ENCODE data around the gene SH3PXD2B.
"Not testable (repeated sequence)": the region's sequence is repeated elsewhere in the genome, so short reads cannot be mapped to it uniquely, and the experiment has no call there.

Gene SH3PXD2B

DNA sequence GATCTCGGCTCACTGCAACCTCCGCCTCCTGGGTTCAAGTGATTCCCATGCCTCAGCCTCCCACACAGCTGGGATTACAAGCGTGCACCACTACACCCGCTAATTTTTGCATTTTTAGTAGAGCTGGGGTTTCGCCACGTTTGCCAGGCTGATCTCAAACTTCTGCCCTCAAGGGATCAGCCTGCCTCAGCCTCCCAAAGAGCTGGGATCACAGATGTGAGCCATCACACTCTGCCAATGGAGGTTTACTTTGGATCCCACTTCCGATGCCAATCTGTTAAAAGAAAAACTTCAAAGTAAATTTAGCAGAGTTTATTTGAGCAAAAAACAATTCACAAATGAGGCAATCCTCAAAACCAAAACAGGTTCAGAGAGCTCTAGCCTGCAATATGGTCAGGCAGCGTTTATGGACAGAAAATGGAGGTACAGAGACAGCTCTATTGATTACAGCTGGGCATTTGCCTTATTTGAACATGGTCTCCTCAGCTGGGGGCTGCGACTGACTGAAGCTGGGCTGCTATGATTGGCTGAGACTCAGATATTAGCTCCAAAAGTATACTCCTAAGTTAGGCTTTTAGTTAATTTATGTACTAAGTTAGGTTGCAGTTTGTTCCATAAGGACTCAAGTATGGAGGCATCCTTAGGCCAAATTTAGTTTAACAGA, 152.1 kb downstream of the SH3PXD2B start:
- DNase-seq (ENCODE audit: low read depth in 2 of 2): no peak

DNA sequence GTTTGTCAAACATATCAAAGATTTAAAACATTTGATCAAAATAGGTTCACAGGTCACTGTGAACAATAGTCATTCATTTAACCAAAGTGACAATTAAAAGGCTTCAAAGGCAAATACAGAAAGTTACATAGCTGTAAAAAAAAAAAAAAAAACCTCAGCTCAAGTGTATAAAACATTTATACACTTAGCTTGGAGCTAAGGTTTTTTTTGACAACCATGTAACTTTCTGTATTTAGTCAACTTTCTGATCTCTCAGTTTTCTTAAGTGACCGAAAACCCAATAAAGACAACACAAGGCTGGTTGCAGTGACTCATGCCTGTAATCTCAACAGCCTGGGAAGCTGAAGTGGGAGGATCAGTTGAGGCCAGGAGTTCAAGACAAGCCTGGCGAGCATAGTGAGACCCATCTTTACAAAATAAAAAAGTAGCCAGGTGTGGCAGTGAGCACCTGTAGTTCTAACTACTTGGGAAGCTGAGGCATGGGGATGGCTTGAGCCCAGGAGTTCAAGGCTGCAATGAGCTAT, 154.3 kb downstream of the SH3PXD2B start:
- no peak for DNase-seq (ENCODE audit: low read depth in 2 of 2)

DNA sequence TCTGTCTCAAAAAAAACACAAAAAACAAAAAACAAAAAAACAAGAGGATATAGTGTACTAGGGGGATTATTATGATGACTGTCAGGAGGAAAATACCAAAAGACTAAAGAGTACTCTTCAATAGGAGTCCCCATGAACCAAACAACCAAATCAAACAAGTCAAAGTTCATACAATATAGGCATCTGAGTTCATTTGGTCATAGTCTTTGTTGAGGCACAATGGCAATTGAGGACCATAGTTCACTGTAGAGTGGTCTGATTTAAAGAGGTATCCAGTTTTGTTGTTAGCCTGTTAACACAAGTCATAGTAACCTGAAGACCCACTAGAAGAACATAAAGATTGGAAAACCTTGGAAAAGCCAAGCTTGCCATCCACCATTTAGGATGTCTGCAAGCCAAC, 159.5 kb downstream of the SH3PXD2B start:
- DNase-seq (ENCODE audit: low read depth in 2 of 2): no peak

DNA sequence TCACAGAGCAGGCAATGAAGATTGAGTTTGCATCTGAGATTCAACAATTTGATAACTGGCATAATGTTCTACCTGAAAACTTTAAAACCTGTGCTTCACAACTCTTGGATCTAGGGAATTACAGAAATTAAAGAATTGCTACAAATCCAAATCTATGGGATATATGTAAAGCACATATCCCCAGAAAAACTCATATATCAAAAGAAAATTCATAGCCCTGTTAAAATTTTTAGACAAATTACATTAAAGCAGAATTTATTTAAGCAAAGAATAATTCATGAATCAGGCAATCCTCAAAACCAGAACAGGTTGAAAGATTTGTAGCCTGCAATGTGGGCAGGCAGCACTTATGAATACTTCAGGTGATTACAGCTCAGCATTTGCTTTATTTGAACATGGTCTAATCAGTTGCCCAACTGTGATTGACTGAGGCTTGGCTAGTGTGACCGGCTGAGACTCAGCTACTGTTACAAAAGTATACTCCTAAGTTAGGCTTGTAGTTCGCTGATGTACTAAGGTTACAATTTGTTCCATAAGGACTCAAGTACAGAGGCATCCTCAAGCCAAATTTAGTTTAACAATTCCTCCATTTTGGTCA, 160.5 kb downstream of the SH3PXD2B start:
- no peak for DNase-seq (ENCODE audit: low read depth in 2 of 2)

DNA sequence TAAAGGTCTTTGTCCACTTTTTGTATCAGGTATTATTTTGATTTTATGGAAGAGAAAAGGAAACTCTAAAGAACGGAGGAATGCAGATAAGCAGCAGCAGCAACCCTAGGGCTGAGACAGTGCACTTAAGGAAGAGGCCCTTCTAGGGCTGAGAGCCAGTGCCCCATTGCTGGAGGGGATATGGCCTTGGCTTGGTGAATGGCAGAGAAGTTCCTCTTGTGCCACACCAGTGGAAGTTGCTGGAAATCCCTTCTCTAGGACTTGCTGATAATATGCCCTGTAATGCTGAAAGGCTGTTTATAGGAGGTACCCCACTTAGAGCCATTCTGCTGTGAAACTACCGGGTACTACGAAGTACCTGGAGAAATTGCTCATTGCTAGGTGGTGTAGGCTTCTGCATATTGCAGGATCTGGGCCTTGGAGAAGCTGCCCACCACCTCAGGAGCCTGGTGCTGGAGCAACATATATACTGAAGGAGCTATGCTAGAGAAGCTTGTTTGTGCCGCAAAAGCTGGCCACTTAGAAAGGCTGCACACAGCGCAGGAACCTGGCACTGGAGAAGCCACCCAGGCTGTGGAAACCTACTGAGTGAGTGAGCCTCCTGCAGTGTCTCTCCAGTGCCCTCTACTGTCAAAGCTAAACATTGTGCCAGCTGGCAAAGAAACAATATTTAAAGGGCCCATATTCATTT, 161.1 kb downstream of the SH3PXD2B start:
- DNase-seq (ENCODE audit: low read depth in 2 of 2): peak in 1 of 2 experiments; percentile 37

DNA sequence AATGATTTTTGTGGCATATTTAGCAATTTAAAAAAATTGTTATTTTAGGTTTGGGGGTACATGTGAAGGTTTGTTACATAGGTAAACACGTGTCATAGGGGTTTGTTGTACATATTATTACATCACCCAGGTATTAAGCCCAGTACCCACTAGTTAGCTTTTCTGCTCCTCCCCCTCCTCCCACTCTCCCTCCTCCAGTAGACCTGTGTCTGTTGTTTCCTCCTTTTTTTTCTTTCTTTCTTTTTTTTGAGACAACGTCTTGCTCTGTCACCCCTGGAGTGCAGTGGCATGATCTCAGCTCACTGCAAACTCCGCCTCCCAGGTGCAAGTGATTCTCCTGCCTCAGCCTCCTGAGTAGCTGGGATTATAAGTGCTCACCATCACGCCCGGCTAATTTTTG, 162.5 kb downstream of the SH3PXD2B start:
- DNase-seq (ENCODE audit: low read depth in 2 of 2): not testable (repeated sequence)

DNA sequence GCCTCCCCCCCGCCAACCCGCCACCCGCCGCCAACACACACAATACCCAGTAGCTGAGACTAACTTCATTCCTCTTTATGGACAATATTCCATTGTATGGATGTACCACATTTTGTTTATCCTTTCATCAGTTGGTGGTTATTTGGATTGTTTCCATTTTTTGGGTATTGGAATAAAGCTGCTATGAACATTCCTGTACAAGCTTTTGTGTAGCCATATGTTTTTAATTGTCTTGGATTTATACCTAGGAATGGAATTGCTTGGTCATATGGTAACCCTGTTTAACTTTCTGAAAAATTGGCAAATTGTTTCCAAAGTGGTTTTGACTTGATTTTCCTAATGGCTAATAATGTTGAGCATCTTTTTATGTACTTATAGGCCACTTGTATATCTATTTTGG, 165.9 kb downstream of the SH3PXD2B start:
- peak in 1 of 2 experiments; percentile 51 for DNase-seq (ENCODE audit: low read depth in 2 of 2)

DNA sequence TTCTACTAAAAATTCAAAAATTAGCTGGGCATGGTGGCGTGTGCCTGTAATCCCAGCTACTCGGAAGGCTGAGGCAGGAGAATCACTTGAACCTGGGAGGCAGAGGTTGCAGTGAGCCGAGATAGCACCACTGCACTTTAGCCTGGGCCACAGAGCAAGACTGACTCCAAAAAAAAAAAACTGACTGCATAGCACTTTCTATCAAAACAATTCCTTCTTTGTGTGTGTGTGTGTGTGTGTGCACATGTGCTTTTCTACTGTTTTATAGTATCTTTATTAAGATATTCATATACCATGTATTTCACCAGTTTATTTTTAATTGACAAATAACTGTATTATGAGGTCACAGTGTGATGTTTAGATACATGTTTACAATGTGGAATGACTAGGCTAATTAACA, 167.2 kb downstream of the SH3PXD2B start:
- DNase-seq (ENCODE audit: low read depth in 2 of 2): not testable (repeated sequence)

DNA sequence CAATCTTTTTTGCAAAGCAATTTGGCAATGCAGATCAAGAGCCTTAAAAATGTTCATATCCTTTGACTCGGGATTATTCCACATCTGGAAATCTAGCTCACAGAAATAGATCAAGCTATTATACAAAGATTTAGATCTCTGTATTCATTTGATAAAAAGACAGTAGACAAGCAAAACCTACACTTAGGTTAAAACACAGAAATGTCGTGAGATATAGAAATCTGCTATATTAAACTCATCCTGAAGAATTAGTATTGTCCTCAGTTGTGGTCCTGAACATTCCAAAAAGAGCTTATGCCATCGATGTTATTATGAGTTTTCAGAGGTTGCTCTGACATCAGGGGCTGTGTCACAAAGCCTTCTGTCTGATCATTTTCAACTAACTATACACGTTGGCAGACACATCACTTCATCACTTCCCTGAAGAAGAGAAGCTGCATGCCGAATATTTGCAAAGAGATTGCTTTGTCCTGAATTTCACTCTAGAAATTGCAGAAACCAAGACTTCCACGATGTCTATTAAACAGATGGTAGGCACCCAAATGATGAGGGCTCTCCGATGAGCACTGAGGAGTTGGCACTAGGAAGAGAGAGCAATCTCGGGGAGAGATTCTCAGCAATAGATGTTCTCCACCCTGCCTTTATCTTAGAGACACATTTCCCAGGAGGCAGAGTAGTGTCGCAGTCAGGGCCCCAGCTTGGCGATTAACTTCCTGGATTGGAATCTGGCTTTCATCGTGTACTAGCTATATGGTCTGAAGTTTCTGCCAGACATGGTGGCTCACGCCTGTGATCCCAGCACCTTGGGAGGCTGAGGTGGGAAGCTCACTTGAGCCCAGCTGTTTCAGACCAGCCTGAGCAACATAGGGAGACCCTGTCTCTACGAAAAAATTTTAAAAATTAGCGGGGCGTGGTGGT, 168.8 kb downstream of the SH3PXD2B start:
- no peak for DNase-seq (ENCODE audit: low read depth in 2 of 2)

DNA sequence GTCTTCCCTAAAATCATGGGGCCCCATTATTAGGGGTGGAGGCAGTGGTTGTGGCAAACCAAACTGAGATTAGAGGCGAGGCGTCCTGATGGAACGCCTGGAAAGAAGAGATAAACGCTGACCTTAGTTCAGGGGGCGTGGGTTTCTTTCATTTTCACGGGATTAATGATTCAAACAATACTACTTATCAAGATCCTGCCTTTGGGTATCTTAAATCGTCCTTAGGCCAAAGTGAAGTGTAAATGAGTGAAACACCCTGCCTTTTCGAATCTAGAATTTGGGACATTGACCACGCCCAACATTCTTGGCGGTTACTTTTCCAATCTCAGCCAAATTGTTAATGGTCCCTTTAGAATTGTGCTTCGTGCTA, 169.7 kb downstream of the SH3PXD2B start:
- peak in 1 of 2 experiments; percentile 25 for DNase-seq (ENCODE audit: low read depth in 2 of 2)

DNA sequence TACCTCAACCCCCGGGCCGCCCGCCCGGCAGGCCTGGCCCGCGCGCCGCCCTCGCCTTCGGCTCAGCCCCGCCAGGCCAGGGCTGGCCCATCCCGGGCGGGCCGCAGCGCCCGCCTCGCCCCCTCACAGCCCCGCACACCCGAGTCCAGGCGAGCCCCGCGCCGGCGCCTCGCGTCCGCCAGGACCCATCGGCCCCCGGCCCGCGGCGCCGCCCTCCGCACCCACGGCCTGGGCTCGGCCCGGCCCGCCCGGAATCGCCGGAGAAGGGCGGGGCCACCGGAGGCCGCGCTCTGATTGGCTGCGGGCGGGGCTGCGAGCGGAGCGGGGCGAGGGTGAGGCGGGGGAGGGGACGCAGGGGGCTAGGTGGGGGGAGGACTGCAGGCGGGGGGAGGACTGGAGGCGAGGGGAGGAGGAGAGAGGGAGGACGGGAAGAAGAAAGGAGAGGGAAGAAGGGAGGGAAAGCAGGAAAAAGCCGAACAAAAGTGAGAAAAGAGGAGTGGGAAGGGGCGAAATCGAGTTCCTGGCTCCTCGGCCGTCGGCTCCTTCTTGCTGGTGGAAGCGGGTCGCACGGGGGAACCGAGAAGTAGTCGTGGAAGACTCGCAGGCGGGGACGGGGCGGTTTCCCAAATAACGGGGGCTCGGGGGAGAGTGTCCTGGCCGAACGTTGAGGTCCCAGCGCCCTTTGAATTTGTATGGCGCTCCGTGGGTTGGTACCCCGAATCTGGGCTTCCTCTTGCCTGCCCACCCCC, 170.3 kb downstream of the SH3PXD2B start:
- DNase-seq (ENCODE audit: low read depth in 2 of 2): peak; percentile 75

DNA sequence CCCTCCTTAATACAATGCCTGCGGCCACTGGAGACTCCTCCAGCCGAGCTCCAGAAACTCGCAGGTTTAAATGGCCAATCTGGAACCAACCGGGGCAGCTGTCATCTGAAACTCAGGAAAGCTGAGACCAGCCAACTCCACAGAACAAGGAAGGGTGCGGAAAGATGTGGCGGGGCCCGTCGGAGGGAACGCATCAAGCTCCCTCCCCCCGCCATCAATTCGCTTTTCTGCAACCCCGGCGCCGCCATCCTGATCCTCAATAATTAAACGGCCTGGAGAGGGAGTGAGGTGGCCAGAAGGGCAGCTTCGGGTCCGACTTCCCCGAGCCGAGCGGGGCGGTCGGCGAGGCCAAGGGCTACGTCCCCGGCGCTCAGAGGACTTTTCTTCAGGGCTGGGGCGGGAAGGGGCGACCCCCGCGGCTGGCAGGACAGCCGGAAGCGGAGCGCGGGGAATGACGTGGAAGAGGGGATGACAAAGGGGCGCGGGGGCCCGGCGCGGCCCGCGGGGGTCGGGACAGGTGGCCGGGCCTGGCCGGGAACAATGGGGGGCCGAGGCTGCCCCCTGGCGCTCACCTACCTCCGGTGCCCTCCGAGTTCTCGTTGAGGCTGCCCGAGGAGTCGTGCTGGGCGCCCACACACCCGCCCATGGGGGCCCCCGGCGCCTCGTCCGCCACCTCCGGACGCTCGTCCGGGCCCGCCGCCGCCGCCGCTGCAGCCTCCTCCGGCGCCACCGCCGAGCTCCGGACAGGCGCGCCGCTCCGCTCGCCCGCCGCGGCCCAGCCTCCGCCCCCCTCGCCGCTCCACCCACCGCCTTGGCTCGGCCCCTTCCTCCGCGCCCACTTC, 171.1 kb downstream of the SH3PXD2B start, which contains the start of gene UBTD2:
UBTD2 (minus strand) TSS at position 745 of the 842 bp plus-strand sequence; CDS start at position 646, 99 bp downstream.
- peak; percentile 48 to 53 for DNase-seq (ENCODE audit: low read depth in 2 of 2)

DNA sequence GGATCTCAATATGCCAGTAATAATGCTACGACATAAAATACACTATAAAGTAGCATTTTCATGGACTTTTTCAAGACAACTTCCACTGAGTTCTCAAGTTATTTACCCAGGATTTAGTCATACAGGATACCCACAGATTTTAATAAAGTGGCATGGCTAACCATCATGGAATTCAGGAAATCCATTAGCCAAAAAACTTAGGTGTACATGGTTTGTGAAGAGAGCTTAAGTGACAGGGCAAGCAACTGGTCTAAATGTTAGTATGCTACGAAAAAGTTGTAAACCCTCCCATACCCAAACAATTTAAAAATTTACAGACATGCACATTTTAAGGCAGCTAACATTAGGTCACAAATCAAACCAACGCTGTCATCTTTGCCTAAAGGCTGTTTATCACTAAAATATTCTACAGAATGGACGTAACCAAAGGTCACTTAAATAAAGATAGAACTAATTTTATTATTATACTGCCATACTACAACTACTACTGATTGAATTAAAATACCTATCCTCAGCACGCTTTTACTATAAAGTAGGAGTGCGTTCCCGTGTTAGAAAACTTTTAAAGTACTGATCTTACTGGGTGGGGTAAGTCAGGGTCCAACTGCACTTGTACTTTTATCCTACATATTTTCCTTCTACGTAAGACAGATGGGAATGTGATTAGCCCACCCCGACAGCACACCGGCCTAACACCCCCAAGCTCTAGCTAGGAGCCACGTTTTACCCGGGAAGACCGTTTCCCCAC, 171.9 kb downstream of the SH3PXD2B start:
- DNase-seq (ENCODE audit: low read depth in 2 of 2): no peak

DNA sequence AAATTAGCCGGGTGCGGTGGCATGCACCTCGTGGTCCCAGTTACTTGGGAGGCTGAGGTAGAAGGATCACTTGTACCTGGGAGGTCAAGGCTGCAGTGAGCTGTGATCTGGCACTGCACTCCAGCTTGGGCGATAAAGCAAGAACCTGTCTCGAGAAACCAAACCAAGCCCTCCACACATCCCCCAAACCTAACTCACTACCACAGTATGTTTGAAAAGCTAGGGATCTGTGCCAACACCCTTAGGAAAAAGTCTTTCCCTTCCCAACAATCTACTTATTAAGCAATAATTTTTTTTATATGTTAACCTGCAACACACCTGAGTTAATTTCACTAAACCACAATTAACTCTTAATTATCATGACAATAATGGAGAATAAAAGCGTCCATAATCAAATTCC, 173.0 kb downstream of the SH3PXD2B start:
- DNase-seq (ENCODE audit: low read depth in 2 of 2): no peak

DNA sequence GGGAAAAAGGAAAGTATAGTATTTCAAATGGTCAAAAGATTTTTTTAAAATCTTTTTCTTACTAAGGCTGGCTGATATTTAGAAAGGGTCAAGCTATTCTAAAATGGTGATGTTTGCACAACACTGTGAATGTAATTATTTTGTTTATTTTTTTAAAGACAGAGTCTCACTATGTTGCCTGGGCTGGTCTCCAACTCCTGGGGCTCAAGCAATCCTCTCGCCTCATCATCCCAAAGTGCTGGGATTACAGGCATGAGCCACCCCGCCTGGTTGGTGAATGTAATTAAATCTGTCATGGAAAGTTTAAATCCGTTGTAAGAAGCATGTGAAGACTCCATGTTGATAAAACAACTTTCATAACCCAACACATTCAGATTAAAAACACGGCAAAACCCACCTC, 173.4 kb downstream of the SH3PXD2B start:
- DNase-seq (ENCODE audit: low read depth in 2 of 2): no peak

DNA sequence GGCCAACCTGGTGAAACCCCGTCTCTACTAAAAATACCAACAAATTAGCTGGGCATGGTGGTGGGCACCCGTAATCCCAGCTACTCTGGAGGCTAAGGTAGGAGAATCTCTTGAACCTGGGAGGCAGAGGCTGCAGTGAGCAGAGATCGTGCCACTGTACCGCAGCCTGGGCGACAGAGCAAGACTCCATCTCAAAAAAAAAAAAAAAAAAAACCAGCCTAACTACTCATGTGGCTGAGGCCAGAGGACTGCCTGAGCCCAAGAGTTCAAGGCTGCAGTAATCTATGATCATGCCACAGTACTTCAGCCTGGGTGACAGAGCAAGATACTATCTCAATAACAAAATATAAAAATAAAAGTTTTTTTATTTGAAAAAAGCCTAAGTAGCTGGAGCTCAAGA, 174.0 kb downstream of the SH3PXD2B start:
- no peak for DNase-seq (ENCODE audit: low read depth in 2 of 2)

DNA sequence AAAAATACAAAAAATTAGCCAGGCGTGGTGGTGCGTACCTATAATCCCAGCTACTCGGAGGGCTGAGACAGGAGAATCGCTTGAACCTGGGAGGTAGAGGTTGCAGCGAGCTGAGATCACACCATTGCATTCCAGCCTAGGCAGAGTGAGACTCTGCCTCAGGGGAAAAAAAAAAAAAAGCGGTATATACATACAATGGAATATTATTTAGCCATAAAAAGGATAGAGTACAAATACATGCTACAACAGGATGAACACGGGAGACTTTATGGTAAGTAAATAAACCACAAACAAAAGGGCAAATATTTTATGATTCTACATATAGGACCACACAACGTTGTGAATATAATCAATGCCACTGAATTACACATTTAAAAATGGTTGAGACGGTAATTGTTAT, 176.0 kb downstream of the SH3PXD2B start:
- DNase-seq (ENCODE audit: low read depth in 2 of 2): no peak

DNA sequence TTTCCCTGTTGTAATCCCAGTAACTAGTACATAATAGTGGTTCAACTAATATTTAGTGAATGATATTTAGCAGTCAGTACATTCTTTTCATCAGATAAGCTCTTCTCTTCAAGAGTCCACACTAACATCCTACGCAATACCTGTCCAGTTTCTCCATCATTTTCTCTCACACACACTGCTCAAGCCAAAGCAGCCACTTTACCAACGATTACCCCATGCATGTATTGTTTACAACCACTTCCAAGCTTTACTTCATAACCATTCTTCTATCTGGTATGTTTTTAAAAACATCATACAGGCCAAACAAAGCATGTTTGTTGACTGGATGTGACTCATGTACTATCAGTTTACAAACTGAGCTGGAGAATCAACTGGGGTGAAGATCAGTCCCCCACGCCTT, 178.1 kb downstream of the SH3PXD2B start:
- no peak for DNase-seq (ENCODE audit: low read depth in 2 of 2)
